Measurements from ENCODE around the gene DOCK2.

DOCK2 gene

GRCh38 chr5:169941542-169941941 lies 304.5 kb downstream of the DOCK2 start:
- TF ChIP-seq CTCF (IDR thresholded peaks at IDR 0.05; ENCODE audit: low read length, missing control alignments): no peak
- H3K4me3 ChIP-seq (replicated peaks; ENCODE audit: low read depth, low read length): no peak overlapping the region
- DNase-seq (ENCODE audit: low read depth): no peak

- no peak for TF ChIP-seq CTCF (IDR thresholded peaks at IDR 0.05; ENCODE audit: low read length, missing control alignments)
Observed at GRCh38 chr5:169942181-169942580, 305.1 kb downstream of the DOCK2 start.

GRCh38 chr5:169943026-169943425 lies 306.0 kb downstream of the DOCK2 start:
- no peak for DNase-seq (ENCODE audit: low read depth)
- TF ChIP-seq CTCF (IDR thresholded peaks at IDR 0.05; ENCODE audit: low read length, missing control alignments): no peak
- H3K4me3 ChIP-seq (replicated peaks; ENCODE audit: low read depth, low read length): no peak overlapping the region

More at GRCh38 chr5:169942181-169942580, 305.1 kb downstream of the DOCK2 start:
- H3K4me3 ChIP-seq (replicated peaks; ENCODE audit: low read depth, low read length): no peak overlapping the region
- DNase-seq (ENCODE audit: low read depth): no peak

GRCh38 chr5:169944115-169944514 lies 307.0 kb downstream of the DOCK2 start:
- TF ChIP-seq CTCF (IDR thresholded peaks at IDR 0.05; ENCODE audit: low read length, missing control alignments): no peak
- no peak overlapping the region for H3K4me3 ChIP-seq (replicated peaks; ENCODE audit: low read depth, low read length)
- DNase-seq (ENCODE audit: low read depth): no peak

GRCh38 chr5:169944922-169945680 lies 308.0 kb downstream of the DOCK2 start:
- TF ChIP-seq CTCF (IDR thresholded peaks at IDR 0.05; ENCODE audit: low read length, missing control alignments): no peak
- H3K4me3 ChIP-seq (replicated peaks; ENCODE audit: low read depth, low read length): peak overlapping the region; percentile 15
- no peak for DNase-seq (ENCODE audit: low read depth)

- peak overlapping the region; percentile 15 for H3K4me3 ChIP-seq (replicated peaks; ENCODE audit: low read depth, low read length)
- peak; percentile 99 for DNase-seq (ENCODE audit: low read depth)
- no peak for TF ChIP-seq CTCF (IDR thresholded peaks at IDR 0.05; ENCODE audit: low read length, missing control alignments)
Observed at GRCh38 chr5:169945831-169946261, 308.8 kb downstream of the DOCK2 start.
